IMR-90 (cell line): Measurements from ENCODE around the gene MAEL. TPM values are rescaled to one million over a fixed set of nuclear protein-coding genes. Genes with fewer than 3 reads are reported as not detected.

ENCODE experiments used
- ATAC-seq: fragments of 200-7000 bp; cut with Tn5 transposase; 2 replicates; pipeline ENCODE4 v1.9.1; 2020; ENCODE audit warnings: low read depth, mild to moderate bottlenecking, moderate library complexity
- BruUV-seq: library from RNA; stranded (reverse); fragments of 400-500 nt; replicated peaks from 2 replicates; lab custom pipeline; 2021; lab: Mats Ljungman, UMichigan
- CTCF ChIA-PET: fragments of 300-600 bp; formaldehyde crosslinking; extraction: SDS; loops from one replicate; lab custom pipeline; 2021; ENCODE audit warnings: antibody characterized with exemption; lab: Yijun Ruan, JAX
- POLR2A ChIA-PET: fragments of 300-600 bp; sonication (Branson Sonifier 250); formaldehyde crosslinking; loops from one replicate; lab custom pipeline; 2022; ENCODE audit warnings: antibody characterized with exemption; ENCODE audit not compliant: unreplicated experiment; lab: Charles Lee
- DNase-seq: peaks from one replicate; pipeline ENCODE4 v3.0.0; 2013
- H2AFZ ChIP-seq: replicated peaks from 2 replicates; pipeline ENCODE3; 2013; ENCODE audit warnings: low read length, mild to moderate bottlenecking; ENCODE audit not compliant: poor library complexity
- H2AK5ac ChIP-seq: 2 replicates; pipeline ENCODE4 v1.6.1; 2013; ENCODE audit warnings: low read depth, low read length, inconsistent platforms
- H2AK9ac ChIP-seq: replicated peaks from 2 replicates; pipeline ENCODE3; 2013; ENCODE audit warnings: mild to moderate bottlenecking, low read depth, low read length, moderate library complexity; ENCODE audit not compliant: poor library complexity
- H2BK120ac ChIP-seq: 2 replicates; pipeline ENCODE4 v1.6.1; 2013; ENCODE audit warnings: low read depth, low read length, inconsistent platforms
- H2BK15ac ChIP-seq: 3 replicates; pipeline ENCODE4 v1.6.1; 2013; ENCODE audit warnings: low read depth, low read length, inconsistent platforms
- H2BK20ac ChIP-seq: 2 replicates; pipeline ENCODE4 v1.6.1; 2013; ENCODE audit warnings: low read depth, mild to moderate bottlenecking, inconsistent platforms, low read length, moderate library complexity
- H2BK5ac ChIP-seq: 2 replicates; pipeline ENCODE4 v1.6.1; 2013; ENCODE audit warnings: mild to moderate bottlenecking, low read depth, low read length, inconsistent platforms; ENCODE audit not compliant: poor library complexity, severe bottlenecking
- H3K14ac ChIP-seq: replicated peaks from 2 replicates; pipeline ENCODE4 v1.6.1; 2013; ENCODE audit warnings: low read depth, low read length, inconsistent platforms
- H3K18ac ChIP-seq: 2 replicates; pipeline ENCODE4 v1.6.1; 2013; ENCODE audit warnings: low read depth, low read length, control low read depth
- H3K23ac ChIP-seq: 2 replicates; pipeline ENCODE4 v1.6.1; 2013; ENCODE audit warnings: low read depth, low read length, inconsistent platforms
- H3K27ac ChIP-seq: 2 replicates; pipeline ENCODE4 v1.5.1; 2013; ENCODE audit warnings: mild to moderate bottlenecking, control low read depth, low read length; ENCODE audit not compliant: insufficient read depth
- H3K27me3 ChIP-seq: 2 replicates; pipeline ENCODE4 v1.6.1; 2013; ENCODE audit warnings: low read length; ENCODE audit not compliant: control insufficient read depth, insufficient read depth
- H3K36me3 ChIP-seq: 2 replicates; pipeline ENCODE4 v1.6.1; 2013; ENCODE audit warnings: low read length, mixed read lengths; ENCODE audit not compliant: control insufficient read depth, insufficient read depth
- H3K4ac ChIP-seq: 2 replicates; pipeline ENCODE4 v1.6.1; 2013; ENCODE audit warnings: low read depth, low read length, inconsistent platforms
- H3K4me1 ChIP-seq: 2 replicates; pipeline ENCODE4 v1.6.1; 2013; ENCODE audit warnings: low read length, mixed read lengths; ENCODE audit not compliant: control insufficient read depth, insufficient read depth
- H3K4me2 ChIP-seq: 2 replicates; pipeline ENCODE4 v1.6.1; 2013; ENCODE audit warnings: low read depth, mild to moderate bottlenecking, control low read depth, low read length, moderate library complexity
- H3K4me3 ChIP-seq: 2 replicates; pipeline ENCODE4 v1.5.1; 2013; ENCODE audit warnings: low read depth, mild to moderate bottlenecking, control low read depth, low read length, moderate library complexity; ENCODE audit not compliant: insufficient read depth
- H3K56ac ChIP-seq: 2 replicates; pipeline ENCODE4 v1.6.1; 2013; ENCODE audit warnings: low read length, inconsistent platforms; ENCODE audit not compliant: insufficient read depth; ENCODE audit errors: extremely low read depth
- H3K79me1 ChIP-seq, 2 experiments: 2 replicates each; pipeline ENCODE4 v1.6.1; 2013; ENCODE audit warnings: low read length in 2 of 2, inconsistent platforms in 1 of 2, low read depth in 1 of 2
- H3K9ac ChIP-seq: 2 replicates; pipeline ENCODE4 v1.6.1; 2013; ENCODE audit warnings: low read depth, low read length, control low read depth
- H3K9me1 ChIP-seq: 2 replicates; pipeline ENCODE4 v1.6.1; 2013; ENCODE audit warnings: low read length, inconsistent platforms; ENCODE audit not compliant: insufficient read depth
- H3K9me3 ChIP-seq: 2 replicates; pipeline ENCODE4 v1.6.1; 2013; ENCODE audit warnings: low read length; ENCODE audit not compliant: control insufficient read depth, insufficient read depth
- H4K20me1 ChIP-seq: 2 replicates; pipeline ENCODE4 v1.6.1; 2013; ENCODE audit warnings: low read length, inconsistent platforms; ENCODE audit not compliant: insufficient read depth
- H4K5ac ChIP-seq: 2 replicates; pipeline ENCODE4 v1.6.1; 2013; ENCODE audit warnings: mild to moderate bottlenecking, low read depth, low read length, control low read depth
- H4K8ac ChIP-seq, 2 experiments: 2 replicates each; pipeline ENCODE4 v1.6.1; 2013; ENCODE audit warnings: low read depth in 2 of 2, low read length in 2 of 2, control low read depth in 1 of 2, inconsistent platforms in 1 of 2
- H4K91ac ChIP-seq: 2 replicates; pipeline ENCODE4 v1.6.1; 2013; ENCODE audit warnings: low read depth, low read length, inconsistent platforms; ENCODE audit not compliant: insufficient read depth
- MXI1 ChIP-seq: IDR thresholded peaks from 2 replicates; pipeline ENCODE4 v1.6.1; 2012; ENCODE audit warnings: low read depth, mild to moderate bottlenecking, low read length, moderate library complexity, borderline replicate concordance
- WGBS, 2 experiments: methylation state at CpG; one replicate each; pipeline versions ENCODE4 v1.1.5 to v1.1.7; 2013; ENCODE audit warnings: missing lambda C conversion rate in 2 of 2; ENCODE audit not compliant: insufficient read length in 1 of 2; ENCODE audit errors: extremely low coverage in 2 of 2; 5-methylcytosine and 5-hydroxymethylcytosine counted together
- dilution Hi-C: fragments of 300-500 bp; cut with HindIII; formaldehyde crosslinking; loops from one replicate; pipeline ENCODE4 v1.14.3; 2018; ENCODE audit warnings: low sequenced_read_pairs; ENCODE audit not compliant: unreplicated experiment
- in situ Hi-C: fragments of 300-500 bp; cut with MboI; formaldehyde crosslinking; loops from 3 replicates; pipeline ENCODE4 v1.14.3; 2019; ENCODE audit warnings: low sequenced_read_pairs, inconsistent platforms, mixed read lengths
- intact Hi-C: fragments of 100-400 bp; cut with micrococcal nuclease; formaldehyde crosslinking; loops from 2 replicates; pipeline ENCODE4 v1.10.0; 2022
- polyA plus RNA-seq, 3 experiments: library from polyadenylated mRNA; depleted of rRNA; stranded (reverse); fragments of >200 nt; gene quantifications; 2 replicates each; pipeline ENCODE4 v1.2.3, GENCODE V29; 2012; ENCODE audit warnings: low replicate concordance in 1 of 3
- total RNA-seq: library from RNA; depleted of rRNA; stranded (reverse); fragments of >200 nt; gene quantifications from 2 replicates; pipeline ENCODE4 v1.2.3, GENCODE V29; 2012

Gene MAEL
- total and polyA plus RNA-seq, 2 of the 4 experiments (the other 2 are of a cell fraction) = not detected

- in situ Hi-C loops (loop anchor here (5.0 to 10.0 kb wide), 2 partner anchors 383 to 470 kb away; no protein-coding TSS in a partner anchor), intact Hi-C loops (loop anchor here (5.0 kb wide), 2 partner anchors 158 to 623 kb away; partner anchors contain the start of gene POU2F1), dilution Hi-C loops (no loop called here)
- H3K23ac ChIP-seq = no peak overlapping the region
- peaks cover 15% of the 10 kb centered on the region for H3K27me3 ChIP-seq
- no peak overlapping the region for H2BK15ac ChIP-seq
- H3K36me3 ChIP-seq = no peaks in the 10 kb centered on the region
- H4K5ac ChIP-seq = no peak overlapping the region
- WGBS, 2 experiments = no CpG with 5 or more reads among the region's 9 CpGs
- H3K4ac ChIP-seq = no peak overlapping the region
- no peak overlapping the region for H2AK9ac ChIP-seq
- CTCF ChIA-PET = no interaction called here
- no peak overlapping the region for H3K9ac ChIP-seq
- H3K56ac ChIP-seq = no peak overlapping the region
- no peaks in the 10 kb centered on the region for H4K20me1 ChIP-seq
- no peak overlapping the region for H2AK5ac ChIP-seq
- TF ChIP-seq MXI1 = no peak
- H4K8ac ChIP-seq = no peak overlapping the region
- H4K91ac ChIP-seq = no peak overlapping the region
- ATAC-seq = no peak
- no peak overlapping the region for H3K27ac ChIP-seq
- H3K14ac ChIP-seq = no peak overlapping the region
- POLR2A ChIA-PET = no interaction called here
- no peak overlapping the region for H2AFZ ChIP-seq
- no peak overlapping the region for H2BK5ac ChIP-seq
- no peak overlapping the region for H2BK20ac ChIP-seq
- DNase-seq = no peak
- H3K18ac ChIP-seq = no peak overlapping the region
- no TSS peak for BruUV-seq
- H3K79me1 ChIP-seq = no peaks in the 10 kb centered on the region
- H2BK120ac ChIP-seq = no peak overlapping the region
- H3K9me3 ChIP-seq = no peaks in the 10 kb centered on the region
- no peak overlapping the region for H3K4me2 ChIP-seq
- H3K4me1 ChIP-seq = no peaks in the 10 kb centered on the region
- no peaks in the 10 kb centered on the region for H3K9me1 ChIP-seq
- H3K4me3 ChIP-seq = no peak overlapping the region
Measured at GRCh38 chr1:167064621-167065020, 75.5 kb downstream of the MAEL start.
